ENCODE measurements around the gene IGFL1.
"Not testable (repeated sequence)": the region's sequence is repeated elsewhere in the genome, so short reads cannot be mapped to it uniquely, and the experiment has no call there.

Gene IGFL1

DNA sequence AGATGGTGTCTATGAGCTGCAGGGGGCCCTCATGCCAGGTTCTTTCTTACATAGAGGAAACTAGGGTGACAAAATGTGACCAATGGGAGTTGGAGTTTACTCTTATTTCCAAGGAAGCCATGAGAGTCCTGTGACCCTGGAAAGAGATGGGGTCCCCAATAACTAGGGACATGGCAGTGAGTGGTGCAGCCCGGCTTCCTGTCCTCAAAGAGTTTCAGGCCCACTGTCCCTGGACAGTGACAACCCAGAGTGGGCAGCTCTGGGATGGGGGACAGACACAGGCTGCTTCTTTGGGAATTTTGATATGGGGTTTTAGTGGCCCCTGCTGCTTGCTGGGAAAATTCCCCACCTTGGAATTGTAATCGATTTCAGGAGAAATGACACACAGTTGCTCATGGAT lies 8.4 kb upstream of the IGFL1 start:
- WGBS, 2 donors (ENCODE audit: extremely low coverage in 2 of 2, insufficient read length in 2 of 2, insufficient replicate concordance in 1 of 2) = no CpG with 5 or more reads among the region's 2 CpGs
- peaks cover 0 to 24% (median 0%) of the 10 kb centered on the region in 3 experiments for H3K27me3 ChIP-seq (ENCODE audit: control insufficient read depth in 3 of 3, insufficient read depth in 3 of 3, low read depth in 1 of 3, low read length in 3 of 3)

DNA sequence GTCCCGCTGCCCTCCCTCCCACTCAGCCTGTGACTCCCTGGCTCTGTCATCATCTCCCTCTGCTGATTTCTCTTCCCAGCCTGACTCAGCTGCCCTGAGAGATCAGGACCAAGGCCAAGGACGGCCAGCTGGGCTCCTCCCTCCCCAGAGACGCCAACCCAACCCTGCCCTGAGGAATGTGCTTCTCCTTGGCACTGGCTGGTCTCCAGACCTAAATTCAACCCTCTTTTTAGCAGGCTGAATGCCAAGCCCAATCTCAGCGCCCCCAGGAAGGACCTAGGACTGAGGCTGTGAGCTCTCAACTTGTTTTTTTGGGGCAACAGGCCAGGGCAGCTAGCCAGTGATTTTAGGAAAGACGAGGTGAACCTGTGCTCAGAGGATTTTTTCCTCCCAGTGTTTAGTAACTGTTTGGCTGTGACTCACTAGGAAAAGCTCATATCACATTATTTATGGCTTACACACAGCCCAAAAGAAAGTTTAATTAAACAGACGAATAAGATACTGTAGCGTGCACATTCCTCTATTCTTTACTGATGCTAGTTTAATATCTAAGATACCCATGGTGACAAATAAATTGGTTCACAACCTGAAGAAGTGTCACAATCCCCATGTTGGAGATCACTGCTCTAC lies 7.4 kb upstream of the IGFL1 start:
- H2AFZ ChIP-seq (ENCODE audit: low read length) = no peak overlapping the region
- H4K8ac ChIP-seq (ENCODE audit: low read depth, low read length) = no peak overlapping the region
- H2AK5ac ChIP-seq (ENCODE audit: low read depth, low read length) = no peak overlapping the region
- H2BK5ac ChIP-seq (ENCODE audit: low read length) = no peak overlapping the region
- no peak overlapping the region for H3K18ac ChIP-seq (ENCODE audit: low read length)
- DNase-seq (ENCODE audit: low spot score) = no peak
- no peak overlapping the region for H2BK120ac ChIP-seq (ENCODE audit: low read depth, low read length)
- peaks cover 1% of the 10 kb centered on the region for H3K79me1 ChIP-seq (ENCODE audit: low read depth, low read length)
- peaks cover 0 to 32% (median 0%) of the 10 kb centered on the region in 3 experiments for H3K27me3 ChIP-seq (ENCODE audit: control insufficient read depth in 3 of 3, insufficient read depth in 3 of 3, low read depth in 1 of 3, low read length in 3 of 3)
- no peak overlapping the region for H3K4me2 ChIP-seq (ENCODE audit: insufficient read depth, low read length, poor library complexity, severe bottlenecking)
- H3K9ac ChIP-seq (ENCODE audit: low read depth, low read length, poor library complexity) = no peak overlapping the region
- no peaks in the 10 kb centered on the region for H3K36me3 ChIP-seq (replicated peaks in 1 of 2; ENCODE audit: control insufficient read depth in 2 of 2, insufficient read depth in 2 of 2, low read length in 2 of 2)
- no peaks in the 10 kb centered on the region for H3K9me3 ChIP-seq (replicated peaks in 1 of 2; ENCODE audit: control insufficient read depth in 2 of 2, insufficient read depth in 1 of 2, low read depth in 1 of 2, low read length in 2 of 2)
- H3K23ac ChIP-seq (ENCODE audit: low read depth, low read length, poor library complexity) = no peak overlapping the region
- no peak overlapping the region for H2BK12ac ChIP-seq (ENCODE audit: low read length)
- no peak overlapping the region for H3K27ac ChIP-seq (replicated peaks; ENCODE audit: low read length)
- no peak overlapping the region for H4K91ac ChIP-seq (ENCODE audit: low read depth, low read length, poor library complexity)
- no peak overlapping the region for H3K14ac ChIP-seq (ENCODE audit: low read length)
- H3K4me1 ChIP-seq (ENCODE audit: control insufficient read depth in 2 of 2, insufficient read depth in 1 of 2, low read depth in 1 of 2, low read length in 2 of 2) = peaks cover 0 to 3% of the 10 kb centered on the region in 2 donors
- no peak overlapping the region for H3K4me3 ChIP-seq (ENCODE audit: low read length in 2 of 2)
- WGBS, 2 donors (ENCODE audit: extremely low coverage in 2 of 2, insufficient read length in 2 of 2, insufficient replicate concordance in 1 of 2) = no CpG with 5 or more reads among the region's 7 CpGs
- H2BK15ac ChIP-seq (ENCODE audit: low read length) = no peak overlapping the region
- no peak overlapping the region for H3K4ac ChIP-seq (ENCODE audit: low read length)

More for the DNA sequence above, 8.4 kb upstream of the IGFL1 start:
- H3K4me2 ChIP-seq (ENCODE audit: insufficient read depth, low read length, poor library complexity, severe bottlenecking) = no peak overlapping the region
- no peak overlapping the region for H3K18ac ChIP-seq (ENCODE audit: low read length)
- H3K79me1 ChIP-seq (ENCODE audit: low read depth, low read length) = peaks cover 1% of the 10 kb centered on the region
- H3K23ac ChIP-seq (ENCODE audit: low read depth, low read length, poor library complexity) = no peak overlapping the region
- H3K14ac ChIP-seq (ENCODE audit: low read length) = no peak overlapping the region
- H2AK5ac ChIP-seq (ENCODE audit: low read depth, low read length) = no peak overlapping the region
- no peak overlapping the region for H2BK15ac ChIP-seq (ENCODE audit: low read length)
- H3K27ac ChIP-seq (replicated peaks; ENCODE audit: low read length) = no peak overlapping the region
- H4K8ac ChIP-seq (ENCODE audit: low read depth, low read length) = no peak overlapping the region
- no peak overlapping the region for H2BK5ac ChIP-seq (ENCODE audit: low read length)
- no peak overlapping the region for H3K9ac ChIP-seq (ENCODE audit: low read depth, low read length, poor library complexity)
- H2BK12ac ChIP-seq (ENCODE audit: low read length) = no peak overlapping the region
- H2AFZ ChIP-seq (ENCODE audit: low read length) = no peak overlapping the region
- no peak for DNase-seq (ENCODE audit: low spot score)
- no peaks in the 10 kb centered on the region for H3K36me3 ChIP-seq (replicated peaks in 1 of 2; ENCODE audit: control insufficient read depth in 2 of 2, insufficient read depth in 2 of 2, low read length in 2 of 2)
- H3K4me1 ChIP-seq (ENCODE audit: control insufficient read depth in 2 of 2, insufficient read depth in 1 of 2, low read depth in 1 of 2, low read length in 2 of 2) = peaks cover 0 to 3% of the 10 kb centered on the region in 2 donors
- H3K4ac ChIP-seq (ENCODE audit: low read length) = no peak overlapping the region
- H3K9me3 ChIP-seq (replicated peaks in 1 of 2; ENCODE audit: control insufficient read depth in 2 of 2, insufficient read depth in 1 of 2, low read depth in 1 of 2, low read length in 2 of 2) = no peaks in the 10 kb centered on the region
- H4K91ac ChIP-seq (ENCODE audit: low read depth, low read length, poor library complexity) = no peak overlapping the region
- H2BK120ac ChIP-seq (ENCODE audit: low read depth, low read length) = no peak overlapping the region
- no peak overlapping the region for H3K4me3 ChIP-seq (ENCODE audit: low read length in 2 of 2)

DNA sequence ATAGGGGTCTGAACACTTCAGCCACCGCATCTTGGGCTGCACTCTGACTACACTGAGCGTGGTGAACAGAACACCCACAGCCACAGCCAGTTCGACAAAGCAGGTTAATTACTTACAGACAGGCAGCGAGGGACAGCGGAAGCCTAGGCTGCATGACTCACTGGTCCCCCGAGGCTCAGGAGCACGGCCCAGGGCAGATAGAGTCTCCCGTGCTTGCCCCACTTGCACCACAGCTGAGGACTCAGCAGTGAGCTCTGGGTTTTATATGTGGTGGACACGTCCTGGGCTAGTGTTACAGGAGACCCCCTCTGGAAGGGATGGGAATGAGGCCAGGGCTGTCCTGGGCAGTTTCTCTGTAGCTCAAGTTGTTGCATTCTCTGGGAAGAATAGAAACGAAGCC lies 5.8 kb upstream of the IGFL1 start:
- not testable (repeated sequence) for H3K14ac ChIP-seq (ENCODE audit: low read length); H3K4me1 ChIP-seq (ENCODE audit: control insufficient read depth in 2 of 2, insufficient read depth in 1 of 2, low read depth in 1 of 2, low read length in 2 of 2); H2BK15ac ChIP-seq (ENCODE audit: low read length); H3K36me3 ChIP-seq (replicated peaks in 1 of 2; ENCODE audit: control insufficient read depth in 2 of 2, insufficient read depth in 2 of 2, low read length in 2 of 2); DNase-seq (ENCODE audit: low spot score); H3K4me2 ChIP-seq (ENCODE audit: insufficient read depth, low read length, poor library complexity, severe bottlenecking); H3K4ac ChIP-seq (ENCODE audit: low read length); H4K91ac ChIP-seq (ENCODE audit: low read depth, low read length, poor library complexity); H3K9me3 ChIP-seq (replicated peaks in 1 of 2; ENCODE audit: control insufficient read depth in 2 of 2, insufficient read depth in 1 of 2, low read depth in 1 of 2, low read length in 2 of 2); H3K23ac ChIP-seq (ENCODE audit: low read depth, low read length, poor library complexity); H3K27ac ChIP-seq (replicated peaks; ENCODE audit: low read length); H2BK12ac ChIP-seq (ENCODE audit: low read length); H3K79me1 ChIP-seq (ENCODE audit: low read depth, low read length); H2BK120ac ChIP-seq (ENCODE audit: low read depth, low read length); H2BK5ac ChIP-seq (ENCODE audit: low read length); H2AFZ ChIP-seq (ENCODE audit: low read length); H2AK5ac ChIP-seq (ENCODE audit: low read depth, low read length); H3K4me3 ChIP-seq (ENCODE audit: low read length in 2 of 2); H4K8ac ChIP-seq (ENCODE audit: low read depth, low read length); H3K9ac ChIP-seq (ENCODE audit: low read depth, low read length, poor library complexity)
- peaks cover 0 to 44% (median 0%) of the 10 kb centered on the region in 3 experiments for H3K27me3 ChIP-seq (ENCODE audit: control insufficient read depth in 3 of 3, insufficient read depth in 3 of 3, low read depth in 1 of 3, low read length in 3 of 3)
- peak overlapping the region; percentile 16 for H3K18ac ChIP-seq (ENCODE audit: low read length)
- WGBS, 2 donors (ENCODE audit: extremely low coverage in 2 of 2, insufficient read length in 2 of 2, insufficient replicate concordance in 1 of 2) = no CpG with 5 or more reads among the region's 10 CpGs

DNA sequence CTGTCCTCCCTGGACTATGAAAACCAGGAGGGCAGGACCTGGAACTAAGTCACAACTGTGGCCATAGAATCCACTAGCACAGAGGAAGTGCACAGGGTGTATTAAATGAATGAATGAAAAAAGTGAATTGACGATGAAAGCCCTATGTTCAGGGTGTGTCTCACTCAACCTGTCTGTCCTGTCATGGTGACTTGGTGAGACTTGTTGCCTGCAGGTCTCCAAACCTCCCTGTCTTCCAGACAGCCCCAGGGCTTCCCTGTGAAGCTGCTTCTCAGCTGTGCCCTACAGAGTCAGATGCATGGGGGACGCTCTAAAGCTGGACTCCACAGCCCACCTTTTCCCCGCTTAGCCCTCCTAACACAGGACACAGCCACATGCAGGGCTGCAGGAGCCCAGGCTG lies 4.8 kb upstream of the IGFL1 start:
- H3K79me1 ChIP-seq (ENCODE audit: low read depth, low read length) = no peaks in the 10 kb centered on the region
- no peak overlapping the region for H2BK12ac ChIP-seq (ENCODE audit: low read length)
- WGBS, 2 donors (ENCODE audit: extremely low coverage in 2 of 2, insufficient read length in 2 of 2, insufficient replicate concordance in 1 of 2) = no CpG with 5 or more reads among the region's 3 CpGs
- no peak overlapping the region for H3K4ac ChIP-seq (ENCODE audit: low read length)
- no peak overlapping the region for H3K27ac ChIP-seq (replicated peaks; ENCODE audit: low read length)
- no peak overlapping the region for H3K23ac ChIP-seq (ENCODE audit: low read depth, low read length, poor library complexity)
- peaks cover 0 to 53% (median 2%) of the 10 kb centered on the region in 3 experiments for H3K27me3 ChIP-seq (ENCODE audit: control insufficient read depth in 3 of 3, insufficient read depth in 3 of 3, low read depth in 1 of 3, low read length in 3 of 3)
- no peak for DNase-seq (ENCODE audit: low spot score)
- H4K8ac ChIP-seq (ENCODE audit: low read depth, low read length) = no peak overlapping the region
- H3K4me2 ChIP-seq (ENCODE audit: insufficient read depth, low read length, poor library complexity, severe bottlenecking) = no peak overlapping the region
- H2AK5ac ChIP-seq (ENCODE audit: low read depth, low read length) = no peak overlapping the region
- no peaks in the 10 kb centered on the region for H3K36me3 ChIP-seq (replicated peaks in 1 of 2; ENCODE audit: control insufficient read depth in 2 of 2, insufficient read depth in 2 of 2, low read length in 2 of 2)
- no peak overlapping the region for H3K4me3 ChIP-seq (ENCODE audit: low read length in 2 of 2)
- no peak overlapping the region for H3K14ac ChIP-seq (ENCODE audit: low read length)
- no peak overlapping the region for H2AFZ ChIP-seq (ENCODE audit: low read length)
- no peaks in the 10 kb centered on the region for H3K9me3 ChIP-seq (replicated peaks in 1 of 2; ENCODE audit: control insufficient read depth in 2 of 2, insufficient read depth in 1 of 2, low read depth in 1 of 2, low read length in 2 of 2)
- no peak overlapping the region for H4K91ac ChIP-seq (ENCODE audit: low read depth, low read length, poor library complexity)
- H3K9ac ChIP-seq (ENCODE audit: low read depth, low read length, poor library complexity) = no peak overlapping the region
- peaks cover 0 to 4% of the 10 kb centered on the region in 2 donors for H3K4me1 ChIP-seq (ENCODE audit: control insufficient read depth in 2 of 2, insufficient read depth in 1 of 2, low read depth in 1 of 2, low read length in 2 of 2)
- no peak overlapping the region for H2BK120ac ChIP-seq (ENCODE audit: low read depth, low read length)
- no peak overlapping the region for H2BK15ac ChIP-seq (ENCODE audit: low read length)
- no peak overlapping the region for H2BK5ac ChIP-seq (ENCODE audit: low read length)
- no peak overlapping the region for H3K18ac ChIP-seq (ENCODE audit: low read length)

Data from neuronal stem cell (in vitro differentiated cells).